HEK293 (cell line): ENCODE measurements around the gene FRMD3.

ENCODE experiments used
- CTCF ChIA-PET: fragments of 350-600 bp; formaldehyde crosslinking; extraction: SDS; loops from one replicate; lab custom pipeline; 2021; ENCODE audit warnings: antibody characterized with exemption; lab: Yijun Ruan, JAX
- POLR2A ChIA-PET: fragments of 300-600 bp; formaldehyde crosslinking; extraction: SDS; loops from one replicate; lab custom pipeline; 2020; ENCODE audit warnings: antibody characterized with exemption, inconsistent platforms; lab: Yijun Ruan, JAX
- H3K27ac ChIP-seq: fragments of 200-500 bp; sonication (Bioruptor generic); 2 replicates; pipeline ENCODE4 v1.5.1; 2014; ENCODE audit warnings: low read depth, low read length, control low read depth, inconsistent platforms; ENCODE audit errors: extremely low read depth
- H3K36me3 ChIP-seq, 2 experiments: fragments of 200-500 bp in 1 of 2; sonication (Bioruptor generic) in 1 of 2; 1 replicate in 1 of 2; 2 replicates in 1 of 2; pipeline ENCODE4 v1.5.1; 2014 to 2017; ENCODE audit warnings: inconsistent platforms in 2 of 2, low read length in 2 of 2; ENCODE audit not compliant: control insufficient read depth in 2 of 2, insufficient read depth in 1 of 2
- H3K4me1 ChIP-seq: fragments of 200-500 bp; sonication (Bioruptor generic); 2 replicates; pipeline ENCODE4 v1.5.1; 2014; ENCODE audit warnings: mild to moderate bottlenecking, low read length, inconsistent platforms; ENCODE audit not compliant: control insufficient read depth, insufficient read depth
- H3K4me3 ChIP-seq: 2 replicates; pipeline ENCODE4 v1.5.1; 2011; ENCODE audit warnings: low read depth, mild to moderate bottlenecking, control low read depth, low read length, moderate library complexity
- H3K9me3 ChIP-seq: fragments of 200-500 bp; sonication (Bioruptor generic); 2 replicates; pipeline ENCODE4 v1.5.1; 2014; ENCODE audit warnings: low read depth, low read length, inconsistent platforms; ENCODE audit not compliant: control insufficient read depth, insufficient read depth
- MZF1 ChIP-seq: fragments of 450-650 bp; formaldehyde crosslinking; IDR thresholded peaks from 2 replicates; pipeline ENCODE4 v1.5.1; 2017; ENCODE audit warnings: missing biosample characterization, missing genetic modification characterization, borderline replicate concordance
- SALL2 ChIP-seq: fragments of 450-650 bp; formaldehyde crosslinking; IDR thresholded peaks from 2 replicates; pipeline ENCODE4 v1.5.0; 2017; ENCODE audit warnings: missing biosample characterization, mild to moderate bottlenecking, missing genetic modification characterization, borderline replicate concordance
- YY2 ChIP-seq: fragments of 450-650 bp; formaldehyde crosslinking; IDR thresholded peaks from 2 replicates; pipeline ENCODE4 v1.5.1; 2016; ENCODE audit warnings: missing biosample characterization, missing genetic modification characterization
- ZBTB1 ChIP-seq: fragments of 450-650 bp; formaldehyde crosslinking; IDR thresholded peaks from 2 replicates; pipeline ENCODE4 v1.5.1; 2016; ENCODE audit warnings: missing biosample characterization, missing genetic modification characterization
- ZBTB48 ChIP-seq: fragments of 450-650 bp; formaldehyde crosslinking; IDR thresholded peaks from 2 replicates; pipeline ENCODE4 v1.5.1; 2016; ENCODE audit warnings: missing biosample characterization, missing genetic modification characterization
- ZNF24 ChIP-seq: fragments of 450-650 bp; formaldehyde crosslinking; IDR thresholded peaks from 2 replicates; pipeline ENCODE4 v1.5.1; 2016; ENCODE audit warnings: missing biosample characterization, missing genetic modification characterization
- ZNF274 ChIP-seq, 2 experiments: fragments of 200-500 bp in 1 of 2; fragments of 450-650 bp in 1 of 2; sonication (Bioruptor generic) in 1 of 2; formaldehyde crosslinking in 1 of 2; IDR thresholded peaks; 2 replicates each; pipeline versions ENCODE4 v1.5.1 to v1.6.1; 2014 to 2016; ENCODE audit warnings: borderline replicate concordance in 1 of 2, inconsistent platforms in 1 of 2, low read length in 1 of 2, missing biosample characterization in 1 of 2, missing genetic modification characterization in 1 of 2
- ZNF37A ChIP-seq: fragments of 450-650 bp; IDR thresholded peaks from 2 replicates; pipeline ENCODE4 v1.5.1; 2018; ENCODE audit warnings: missing biosample characterization, missing genetic modification characterization
- ZNF394 ChIP-seq: fragments of 450-650 bp; formaldehyde crosslinking; IDR thresholded peaks from 2 replicates; pipeline ENCODE4 v1.5.1; 2016; ENCODE audit warnings: missing biosample characterization, missing genetic modification characterization, mild to moderate bottlenecking, moderate library complexity, borderline replicate concordance
- ZNF473 ChIP-seq: fragments of 450-650 bp; formaldehyde crosslinking; IDR thresholded peaks from 2 replicates; pipeline ENCODE4 v1.5.1; 2017; ENCODE audit warnings: missing biosample characterization, missing genetic modification characterization
- ZNF48 ChIP-seq: fragments of 450-650 bp; formaldehyde crosslinking; IDR thresholded peaks from 2 replicates; pipeline ENCODE4 v1.5.1; 2016; ENCODE audit warnings: missing biosample characterization, missing genetic modification characterization
- ZNF521 ChIP-seq: fragments of 450-650 bp; formaldehyde crosslinking; IDR thresholded peaks from 2 replicates; pipeline ENCODE4 v1.5.1; 2017; ENCODE audit warnings: missing biosample characterization, mild to moderate bottlenecking, missing genetic modification characterization
- ZNF555 ChIP-seq: fragments of 450-650 bp; formaldehyde crosslinking; conservative IDR thresholded peaks from 2 replicates; pipeline ENCODE4 v1.5.1; 2017; ENCODE audit warnings: missing biosample characterization, mild to moderate bottlenecking, missing genetic modification characterization, inconsistent platforms
- ZNF571 ChIP-seq: fragments of 450-650 bp; formaldehyde crosslinking; IDR thresholded peaks from 2 replicates; pipeline ENCODE4 v1.5.0; 2017; ENCODE audit warnings: missing biosample characterization, missing genetic modification characterization
- ZNF707 ChIP-seq: fragments of 450-650 bp; formaldehyde crosslinking; IDR thresholded peaks from 2 replicates; pipeline ENCODE4 v1.5.1; 2016; ENCODE audit warnings: missing biosample characterization, missing genetic modification characterization
- ZXDB ChIP-seq: fragments of 450-650 bp; formaldehyde crosslinking; IDR thresholded peaks from 2 replicates; pipeline ENCODE4 v1.5.1; 2016; ENCODE audit warnings: missing biosample characterization, missing genetic modification characterization
- TF ChIP-seq, protein P1 (sequence below): fragments of 450-650 bp; formaldehyde crosslinking; IDR thresholded peaks from 2 replicates; pipeline ENCODE4 v1.5.1; 2017; ENCODE audit warnings: missing biosample characterization, missing genetic modification characterization
- TF ChIP-seq, protein P2 (sequence below): fragments of 450-650 bp; formaldehyde crosslinking; IDR thresholded peaks from 2 replicates; pipeline ENCODE4 v1.5.1; 2016; ENCODE audit warnings: missing biosample characterization, missing genetic modification characterization
- TF ChIP-seq, protein P3 (sequence below): fragments of 450-650 bp; formaldehyde crosslinking; IDR thresholded peaks from 2 replicates; pipeline ENCODE4 v1.5.1; 2016; ENCODE audit warnings: missing biosample characterization, missing genetic modification characterization
- TF ChIP-seq, protein P4 (sequence below): fragments of 450-650 bp; formaldehyde crosslinking; conservative IDR thresholded peaks from 2 replicates; pipeline ENCODE4 v1.5.1; 2016; ENCODE audit warnings: low read depth, missing biosample characterization, missing genetic modification characterization
- TF ChIP-seq, protein P5 (sequence below): fragments of 450-650 bp; formaldehyde crosslinking; IDR thresholded peaks from 2 replicates; pipeline ENCODE4 v1.5.1; 2016; ENCODE audit warnings: missing biosample characterization, missing genetic modification characterization

FRMD3 gene

DNA sequence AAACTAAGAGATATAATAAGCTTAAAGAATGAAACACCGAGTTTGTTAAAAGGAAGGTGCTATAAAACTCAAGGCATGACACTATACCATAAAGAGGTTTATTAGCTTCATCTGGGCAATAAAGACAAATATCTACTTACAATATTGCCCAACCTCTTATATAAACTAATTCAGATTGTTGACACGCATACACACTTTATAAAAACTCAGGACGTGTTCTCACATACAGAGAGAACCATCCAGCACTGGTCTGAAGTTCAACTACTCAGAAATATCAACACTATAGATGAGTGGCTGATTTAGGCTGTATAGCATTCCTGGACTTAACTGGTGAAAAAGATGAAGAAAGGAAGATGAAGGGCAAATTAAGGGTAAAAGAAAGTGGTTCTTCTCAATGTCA, 81.2 kb downstream of the FRMD3 start:
- Histone ChIP-seq H3K4me1 (no peaks in the 10 kb centered on the region), H3K4me3 (no peak overlapping the region), H3K36me3 (no peaks in the 10 kb centered on the region), H3K27ac (no peak overlapping the region), H3K9me3 (no peaks in the 10 kb centered on the region)
- no peak for TF ChIP-seq SALL2 (tag by site-specific recombination)
- TF ChIP-seq ZNF274 (IDR thresholded peaks at IDR 0.05; ENCODE audit: low read length): no peak
- TF ChIP-seq ZNF274 (tag by site-specific recombination; IDR thresholded peaks at IDR 0.05; ENCODE audit: borderline replicate concordance): no peak
- TF ChIP-seq, protein P1, sequence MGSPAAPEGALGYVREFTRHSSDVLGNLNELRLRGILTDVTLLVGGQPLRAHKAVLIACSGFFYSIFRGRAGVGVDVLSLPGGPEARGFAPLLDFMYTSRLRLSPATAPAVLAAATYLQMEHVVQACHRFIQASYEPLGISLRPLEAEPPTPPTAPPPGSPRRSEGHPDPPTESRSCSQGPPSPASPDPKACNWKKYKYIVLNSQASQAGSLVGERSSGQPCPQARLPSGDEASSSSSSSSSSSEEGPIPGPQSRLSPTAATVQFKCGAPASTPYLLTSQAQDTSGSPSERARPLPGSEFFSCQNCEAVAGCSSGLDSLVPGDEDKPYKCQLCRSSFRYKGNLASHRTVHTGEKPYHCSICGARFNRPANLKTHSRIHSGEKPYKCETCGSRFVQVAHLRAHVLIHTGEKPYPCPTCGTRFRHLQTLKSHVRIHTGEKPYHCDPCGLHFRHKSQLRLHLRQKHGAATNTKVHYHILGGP (tag by site-specific recombination): no peak
- TF ChIP-seq, protein P2, sequence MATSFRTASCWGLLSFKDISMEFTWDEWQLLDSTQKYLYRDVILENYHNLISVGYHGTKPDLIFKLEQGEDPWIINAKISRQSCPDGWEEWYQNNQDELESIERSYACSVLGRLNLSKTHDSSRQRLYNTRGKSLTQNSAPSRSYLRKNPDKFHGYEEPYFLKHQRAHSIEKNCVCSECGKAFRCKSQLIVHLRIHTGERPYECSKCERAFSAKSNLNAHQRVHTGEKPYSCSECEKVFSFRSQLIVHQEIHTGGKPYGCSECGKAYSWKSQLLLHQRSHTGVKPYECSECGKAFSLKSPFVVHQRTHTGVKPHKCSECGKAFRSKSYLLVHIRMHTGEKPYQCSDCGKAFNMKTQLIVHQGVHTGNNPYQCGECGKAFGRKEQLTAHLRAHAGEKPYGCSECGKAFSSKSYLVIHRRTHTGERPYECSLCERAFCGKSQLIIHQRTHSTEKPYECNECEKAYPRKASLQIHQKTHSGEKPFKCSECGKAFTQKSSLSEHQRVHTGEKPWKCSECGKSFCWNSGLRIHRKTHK (tag by site-specific recombination): no peak
- no peak for TF ChIP-seq ZNF473 (tag by site-specific recombination)
- TF ChIP-seq ZBTB1 (tag by site-specific recombination): no peak
- TF ChIP-seq ZNF37A (tag by site-specific recombination): no peak
- no peak for TF ChIP-seq ZNF571
- no peak for TF ChIP-seq YY2 (tag by site-specific recombination)
- TF ChIP-seq ZNF555 (tag by site-specific recombination): no peak
- TF ChIP-seq ZNF521 (tag by site-specific recombination): no peak
- ChIA-PET CTCF (interaction anchor here (0.9 kb wide), 1 partner anchor 21 kb away, joined by 5 read pairs; no protein-coding TSS in a partner anchor), POLR2A (no interaction called here)

DNA sequence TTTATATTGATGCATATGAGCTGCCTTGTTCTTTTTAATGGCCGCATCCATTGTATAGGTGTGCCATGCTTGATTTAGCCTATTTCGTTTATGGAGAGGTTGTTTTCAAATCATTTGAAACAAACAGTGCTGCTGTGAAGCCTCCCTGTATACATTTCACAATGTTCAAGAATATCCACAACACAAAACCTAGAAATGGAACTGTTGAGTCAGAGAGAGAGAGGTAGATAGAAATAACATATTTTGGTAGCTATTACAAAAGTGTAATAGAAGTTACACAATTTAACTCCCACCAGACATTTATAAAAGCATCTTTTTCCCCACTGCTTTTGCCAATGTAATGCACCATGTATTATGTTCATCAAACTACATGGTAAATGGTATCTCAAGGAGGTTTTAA, 82.0 kb downstream of the FRMD3 start:
- no peak overlapping the region for H3K4me3 ChIP-seq
- TF ChIP-seq, protein P3, sequence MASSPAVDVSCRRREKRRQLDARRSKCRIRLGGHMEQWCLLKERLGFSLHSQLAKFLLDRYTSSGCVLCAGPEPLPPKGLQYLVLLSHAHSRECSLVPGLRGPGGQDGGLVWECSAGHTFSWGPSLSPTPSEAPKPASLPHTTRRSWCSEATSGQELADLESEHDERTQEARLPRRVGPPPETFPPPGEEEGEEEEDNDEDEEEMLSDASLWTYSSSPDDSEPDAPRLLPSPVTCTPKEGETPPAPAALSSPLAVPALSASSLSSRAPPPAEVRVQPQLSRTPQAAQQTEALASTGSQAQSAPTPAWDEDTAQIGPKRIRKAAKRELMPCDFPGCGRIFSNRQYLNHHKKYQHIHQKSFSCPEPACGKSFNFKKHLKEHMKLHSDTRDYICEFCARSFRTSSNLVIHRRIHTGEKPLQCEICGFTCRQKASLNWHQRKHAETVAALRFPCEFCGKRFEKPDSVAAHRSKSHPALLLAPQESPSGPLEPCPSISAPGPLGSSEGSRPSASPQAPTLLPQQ (tag by site-specific recombination): no peak
- TF ChIP-seq ZNF48 (tag by site-specific recombination) (no peak), ZNF394 (tag by site-specific recombination) (no peak), ZNF24 (tag by site-specific recombination) (no peak), ZXDB (no peak), ZNF707 (no peak), MZF1 (tag by site-specific recombination) (no peak), ZBTB48 (tag by site-specific recombination) (no peak)
- TF ChIP-seq, protein P4, sequence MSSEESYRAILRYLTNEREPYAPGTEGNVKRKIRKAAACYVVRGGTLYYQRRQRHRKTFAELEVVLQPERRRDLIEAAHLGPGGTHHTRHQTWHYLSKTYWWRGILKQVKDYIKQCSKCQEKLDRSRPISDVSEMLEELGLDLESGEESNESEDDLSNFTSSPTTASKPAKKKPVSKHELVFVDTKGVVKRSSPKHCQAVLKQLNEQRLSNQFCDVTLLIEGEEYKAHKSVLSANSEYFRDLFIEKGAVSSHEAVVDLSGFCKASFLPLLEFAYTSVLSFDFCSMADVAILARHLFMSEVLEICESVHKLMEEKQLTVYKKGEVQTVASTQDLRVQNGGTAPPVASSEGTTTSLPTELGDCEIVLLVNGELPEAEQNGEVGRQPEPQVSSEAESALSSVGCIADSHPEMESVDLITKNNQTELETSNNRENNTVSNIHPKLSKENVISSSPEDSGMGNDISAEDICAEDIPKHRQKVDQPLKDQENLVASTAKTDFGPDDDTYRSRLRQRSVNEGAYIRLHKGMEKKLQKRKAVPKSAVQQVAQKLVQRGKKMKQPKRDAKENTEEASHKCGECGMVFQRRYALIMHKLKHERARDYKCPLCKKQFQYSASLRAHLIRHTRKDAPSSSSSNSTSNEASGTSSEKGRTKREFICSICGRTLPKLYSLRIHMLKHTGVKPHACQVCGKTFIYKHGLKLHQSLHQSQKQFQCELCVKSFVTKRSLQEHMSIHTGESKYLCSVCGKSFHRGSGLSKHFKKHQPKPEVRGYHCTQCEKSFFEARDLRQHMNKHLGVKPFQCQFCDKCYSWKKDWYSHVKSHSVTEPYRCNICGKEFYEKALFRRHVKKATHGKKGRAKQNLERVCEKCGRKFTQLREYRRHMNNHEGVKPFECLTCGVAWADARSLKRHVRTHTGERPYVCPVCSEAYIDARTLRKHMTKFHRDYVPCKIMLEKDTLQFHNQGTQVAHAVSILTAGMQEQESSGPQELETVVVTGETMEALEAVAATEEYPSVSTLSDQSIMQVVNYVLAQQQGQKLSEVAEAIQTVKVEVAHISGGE (tag by site-specific recombination): no peak
- TF ChIP-seq, protein P5, sequence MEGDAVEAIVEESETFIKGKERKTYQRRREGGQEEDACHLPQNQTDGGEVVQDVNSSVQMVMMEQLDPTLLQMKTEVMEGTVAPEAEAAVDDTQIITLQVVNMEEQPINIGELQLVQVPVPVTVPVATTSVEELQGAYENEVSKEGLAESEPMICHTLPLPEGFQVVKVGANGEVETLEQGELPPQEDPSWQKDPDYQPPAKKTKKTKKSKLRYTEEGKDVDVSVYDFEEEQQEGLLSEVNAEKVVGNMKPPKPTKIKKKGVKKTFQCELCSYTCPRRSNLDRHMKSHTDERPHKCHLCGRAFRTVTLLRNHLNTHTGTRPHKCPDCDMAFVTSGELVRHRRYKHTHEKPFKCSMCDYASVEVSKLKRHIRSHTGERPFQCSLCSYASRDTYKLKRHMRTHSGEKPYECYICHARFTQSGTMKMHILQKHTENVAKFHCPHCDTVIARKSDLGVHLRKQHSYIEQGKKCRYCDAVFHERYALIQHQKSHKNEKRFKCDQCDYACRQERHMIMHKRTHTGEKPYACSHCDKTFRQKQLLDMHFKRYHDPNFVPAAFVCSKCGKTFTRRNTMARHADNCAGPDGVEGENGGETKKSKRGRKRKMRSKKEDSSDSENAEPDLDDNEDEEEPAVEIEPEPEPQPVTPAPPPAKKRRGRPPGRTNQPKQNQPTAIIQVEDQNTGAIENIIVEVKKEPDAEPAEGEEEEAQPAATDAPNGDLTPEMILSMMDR (tag by site-specific recombination): no peak
- TF ChIP-seq, all 188 proteins: peak for 0
- H3K27ac ChIP-seq: no peak overlapping the region
- no peaks in the 10 kb centered on the region for H3K4me1 ChIP-seq
- H3K36me3 ChIP-seq: no peaks in the 10 kb centered on the region
- ChIA-PET CTCF (interaction anchor here (0.9 kb wide), 1 partner anchor 22 kb away, joined by 5 read pairs; no protein-coding TSS in a partner anchor), POLR2A (no interaction called here)
- H3K9me3 ChIP-seq: no peaks in the 10 kb centered on the region
